ENCODE results near the gene UACA. TPM values are rescaled to one million over a fixed set of nuclear protein-coding genes. Genes with fewer than 3 reads are reported as not detected.
A peak's percentile ranks its signal among the peaks of the same experiment; 100 is the strongest.

Gene UACA
- total RNA-seq, 1 donor = 161 TPM

DNA sequence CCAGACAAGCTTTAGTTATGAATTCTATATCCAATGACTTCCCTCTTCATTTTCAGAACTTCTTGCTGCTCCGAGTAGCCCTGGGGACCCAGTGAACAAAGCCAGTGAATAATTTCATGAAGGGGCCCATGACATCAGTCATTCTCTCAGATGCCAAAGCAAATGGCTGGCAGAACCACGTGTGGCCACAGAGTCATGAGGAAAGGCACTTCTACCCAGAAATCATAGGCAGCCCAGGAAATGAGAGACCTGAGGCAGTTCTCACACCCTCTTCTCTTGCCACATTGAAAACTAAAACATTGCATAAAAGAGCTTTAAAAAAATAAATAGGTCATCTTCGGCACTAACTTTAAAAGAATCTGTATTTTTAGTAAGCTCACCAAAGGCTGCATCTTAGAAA, 4.3 kb upstream of the UACA start:
- no peaks in the 10 kb centered on the region for H4K20me1 ChIP-seq (ENCODE audit: insufficient read depth, low read length)
- H3K79me2 ChIP-seq (ENCODE audit: insufficient read depth, low read length) = peaks cover 6% of the 10 kb centered on the region
- DNase-seq (ENCODE audit: insufficient read length, low spot score, missing footprints) = no peak
- peaks cover 46% of the 10 kb centered on the region for H3K4me1 ChIP-seq (ENCODE audit: insufficient read depth, low read length)
- H2AFZ ChIP-seq (ENCODE audit: low read length) = peak overlapping the region; percentile 72
- H3K27ac ChIP-seq (ENCODE audit: low read depth, low read length) = peak overlapping the region; percentile 53
- H3K4me3 ChIP-seq (ENCODE audit: insufficient read depth, low read length) = no peak overlapping the region
- no peaks in the 10 kb centered on the region for H3K9me3 ChIP-seq (ENCODE audit: low read depth, low read length)
- peak overlapping the region; percentile 60 for H3K4me2 ChIP-seq (ENCODE audit: insufficient read depth, low read length)
- H3K36me3 ChIP-seq (ENCODE audit: insufficient read depth, low read length) = no peaks in the 10 kb centered on the region
- TF ChIP-seq, protein P1, sequence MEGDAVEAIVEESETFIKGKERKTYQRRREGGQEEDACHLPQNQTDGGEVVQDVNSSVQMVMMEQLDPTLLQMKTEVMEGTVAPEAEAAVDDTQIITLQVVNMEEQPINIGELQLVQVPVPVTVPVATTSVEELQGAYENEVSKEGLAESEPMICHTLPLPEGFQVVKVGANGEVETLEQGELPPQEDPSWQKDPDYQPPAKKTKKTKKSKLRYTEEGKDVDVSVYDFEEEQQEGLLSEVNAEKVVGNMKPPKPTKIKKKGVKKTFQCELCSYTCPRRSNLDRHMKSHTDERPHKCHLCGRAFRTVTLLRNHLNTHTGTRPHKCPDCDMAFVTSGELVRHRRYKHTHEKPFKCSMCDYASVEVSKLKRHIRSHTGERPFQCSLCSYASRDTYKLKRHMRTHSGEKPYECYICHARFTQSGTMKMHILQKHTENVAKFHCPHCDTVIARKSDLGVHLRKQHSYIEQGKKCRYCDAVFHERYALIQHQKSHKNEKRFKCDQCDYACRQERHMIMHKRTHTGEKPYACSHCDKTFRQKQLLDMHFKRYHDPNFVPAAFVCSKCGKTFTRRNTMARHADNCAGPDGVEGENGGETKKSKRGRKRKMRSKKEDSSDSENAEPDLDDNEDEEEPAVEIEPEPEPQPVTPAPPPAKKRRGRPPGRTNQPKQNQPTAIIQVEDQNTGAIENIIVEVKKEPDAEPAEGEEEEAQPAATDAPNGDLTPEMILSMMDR (IDR thresholded peaks at IDR 0.05; ENCODE audit: extremely low read depth, low read depth, low read length) = no peak
- no peaks in the 10 kb centered on the region for H3K27me3 ChIP-seq (ENCODE audit: insufficient read depth, low read length)

DNA sequence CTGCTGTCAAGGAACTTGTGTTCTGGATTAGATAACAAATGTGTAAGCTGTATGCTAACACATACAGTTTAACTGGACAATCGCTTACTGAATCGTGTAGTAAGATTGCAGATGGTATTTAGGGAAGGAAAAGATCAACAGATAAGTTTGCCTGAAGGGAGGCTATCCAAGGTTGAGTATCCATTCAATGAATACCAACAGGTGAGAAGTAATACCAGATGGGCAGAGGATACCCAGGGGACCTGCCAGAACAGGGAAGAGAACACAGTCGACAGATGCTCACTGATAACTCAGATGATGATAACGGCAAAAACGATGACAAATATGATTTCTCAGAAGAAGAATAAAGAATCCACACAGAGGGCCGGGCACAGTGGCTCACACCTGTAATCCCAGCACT, 3.2 kb upstream of the UACA start:
- no peaks in the 10 kb centered on the region for H3K36me3 ChIP-seq (ENCODE audit: insufficient read depth, low read length)
- H3K79me2 ChIP-seq (ENCODE audit: insufficient read depth, low read length) = peaks cover 17% of the 10 kb centered on the region
- no peaks in the 10 kb centered on the region for H4K20me1 ChIP-seq (ENCODE audit: insufficient read depth, low read length)
- no peak overlapping the region for H3K4me3 ChIP-seq (ENCODE audit: insufficient read depth, low read length)
- no peaks in the 10 kb centered on the region for H3K27me3 ChIP-seq (ENCODE audit: insufficient read depth, low read length)
- no peaks in the 10 kb centered on the region for H3K9me3 ChIP-seq (ENCODE audit: low read depth, low read length)
- TF ChIP-seq, protein P1 (IDR thresholded peaks at IDR 0.05; ENCODE audit: extremely low read depth, low read depth, low read length) = no peak
- no peak for DNase-seq (ENCODE audit: insufficient read length, low spot score, missing footprints)
- H3K4me2 ChIP-seq (ENCODE audit: insufficient read depth, low read length) = no peak overlapping the region
- H3K27ac ChIP-seq (ENCODE audit: low read depth, low read length) = peak overlapping the region; percentile 91
- H3K4me1 ChIP-seq (ENCODE audit: insufficient read depth, low read length) = peaks cover 46% of the 10 kb centered on the region
- no peak overlapping the region for H2AFZ ChIP-seq (ENCODE audit: low read length)

- Histone ChIP-seq H4K20me1 (ENCODE audit: insufficient read depth, low read length) (no peaks in the 10 kb centered on the region), H3K36me3 (ENCODE audit: insufficient read depth, low read length) (no peaks in the 10 kb centered on the region), H3K27ac (ENCODE audit: low read depth, low read length) (peak overlapping the region; percentile 91), H3K4me3 (ENCODE audit: insufficient read depth, low read length) (peak overlapping the region; percentile 3), H2AFZ (ENCODE audit: low read length) (no peak overlapping the region), H3K4me2 (ENCODE audit: insufficient read depth, low read length) (peak overlapping the region; percentile 44), H3K9me3 (ENCODE audit: low read depth, low read length) (no peaks in the 10 kb centered on the region), H3K79me2 (ENCODE audit: insufficient read depth, low read length) (peaks cover 26% of the 10 kb centered on the region), H3K4me1 (ENCODE audit: insufficient read depth, low read length) (peaks cover 53% of the 10 kb centered on the region), H3K27me3 (ENCODE audit: insufficient read depth, low read length) (no peaks in the 10 kb centered on the region)
- TF ChIP-seq, protein P1 (IDR thresholded peaks at IDR 0.05; ENCODE audit: extremely low read depth, low read depth, low read length) = no peak
- peak; percentile 89 for DNase-seq (ENCODE audit: insufficient read length, low spot score, missing footprints)
Measured at GRCh38 chr15:70765504-70766281, 2.3 kb upstream of the UACA start.

- Histone ChIP-seq H4K20me1 (ENCODE audit: insufficient read depth, low read length) (peaks cover 6% of the 10 kb centered on the region), H2AFZ (ENCODE audit: low read length) (peak overlapping the region; percentile 67), H3K27ac (ENCODE audit: low read depth, low read length) (peak overlapping the region; percentile 91), H3K9me3 (ENCODE audit: low read depth, low read length) (no peaks in the 10 kb centered on the region), H3K4me3 (ENCODE audit: insufficient read depth, low read length) (peak overlapping the region; percentile 91), H3K27me3 (ENCODE audit: insufficient read depth, low read length) (no peaks in the 10 kb centered on the region), H3K36me3 (ENCODE audit: insufficient read depth, low read length) (peaks cover 6% of the 10 kb centered on the region), H3K4me1 (ENCODE audit: insufficient read depth, low read length) (peaks cover 61% of the 10 kb centered on the region), H3K79me2 (ENCODE audit: insufficient read depth, low read length) (peaks cover 42% of the 10 kb centered on the region), H3K4me2 (ENCODE audit: insufficient read depth, low read length) (peak overlapping the region; percentile 99)
- TF ChIP-seq, protein P1 (IDR thresholded peaks at IDR 0.05; ENCODE audit: extremely low read depth, low read depth, low read length) = no peak
- no peak for DNase-seq (ENCODE audit: insufficient read length, low spot score, missing footprints)
Measured at GRCh38 chr15:70763950-70764730, 782 bp upstream of the UACA start.
